Esophagus squamous epithelium (tissue), 5 donors: ENCODE measurements around the gene MAP3K5. TPM values are rescaled to one million over a fixed set of nuclear protein-coding genes. Genes with fewer than 3 reads are reported as not detected.
A peak's percentile ranks its signal among the peaks of the same experiment; 100 is the strongest.
"Not testable (repeated sequence)": the region's sequence is repeated elsewhere in the genome, so short reads cannot be mapped to it uniquely, and the experiment has no call there.

Experiments
- DNase-seq: peaks from one replicate; lab custom pipeline; 2025; lab: John Stamatoyannopoulos, UW
- H3K27ac ChIP-seq, 4 donors: fragments of 200-600 bp; sonication (generic); one replicate each; pipeline ENCODE4 v1.5.1; 2016 to 2019; ENCODE audit warnings: mild to moderate bottlenecking in 1 of 4
- H3K27me3 ChIP-seq, 4 donors: fragments of 200-600 bp; sonication (generic); 1 replicate in 3 of 4; 2 replicates in 1 of 4; pipeline versions ENCODE4 v1.5.1 to v1.6.0; 2017 to 2021; ENCODE audit warnings: antibody characterized with exemption in 1 of 4
- H3K36me3 ChIP-seq, 3 donors: fragments of 200-600 bp; sonication (generic); one replicate each; pipeline ENCODE4 v1.5.1; 2016 to 2019
- H3K4me1 ChIP-seq, 3 donors: fragments of 200-600 bp; sonication (generic); one replicate each; pipeline ENCODE4 v1.5.1; 2017 to 2019
- H3K4me3 ChIP-seq, 4 donors: fragments of 200-600 bp; sonication (generic); 1 replicate in 3 of 4; 2 replicates in 1 of 4; pipeline ENCODE4 v1.5.1; 2016 to 2019; ENCODE audit warnings: mild to moderate bottlenecking in 2 of 4, moderate library complexity in 1 of 4
- H3K9me3 ChIP-seq, 3 donors: fragments of 200-600 bp; sonication (generic); one replicate each; pipeline ENCODE4 v1.5.1; 2016 to 2019
- CTCF ChIP-seq, 6 experiments: fragments of 450-650 bp in 4 of 6; fragments of 200-600 bp in 2 of 6; sonication (generic) in 2 of 6; IDR thresholded peaks; one replicate each; pipeline ENCODE4 v1.5.1; 2016 to 2019; ENCODE audit warnings: antibody characterized with exemption in 6 of 6, mild to moderate bottlenecking in 4 of 6, moderate library complexity in 4 of 6
- POLR2A ChIP-seq, 4 donors: fragments of 450-650 bp; IDR thresholded peaks; one replicate each; pipeline ENCODE4 v1.6.1; 2017; ENCODE audit warnings: antibody characterized with exemption in 4 of 4, mild to moderate bottlenecking in 4 of 4, moderate library complexity in 3 of 4
- WGBS, 2 donors: methylation state at CpG; one replicate each; pipeline ENCODE4 v1.1.5; 2018; 5-methylcytosine and 5-hydroxymethylcytosine counted together
- intact Hi-C: fragments of 100-400 bp; cut with DNase I; formaldehyde crosslinking; loops from one replicate; pipeline ENCODE4 v1.15.0; 2022
- total RNA-seq, 4 donors: library from RNA; depleted of rRNA; stranded (reverse); fragments of >200 nt; gene quantifications; one replicate each; pipeline ENCODE4 v1.1.0, GENCODE V29; 2016
- donor health status: DM: yes; HTN: yes; CAD: no.

Gene MAP3K5
- total RNA-seq, 4 donors from 2014 or later: 9.2 to 22.9 (median 20.9) TPM

GRCh38 chr6:136823128-136823660, 30.9 kb upstream of the MAP3K5 start:
- 55 to 91% methylated on average over 7 to 11 of the region's 31 CpGs for WGBS, 2 donors
- no peak for DNase-seq
- no peaks in the 10 kb centered on the region for H3K9me3 ChIP-seq
- no peak for TF ChIP-seq POLR2A (IDR thresholded peaks at IDR 0.05)
- H3K4me3 ChIP-seq: peak overlapping the region; percentile 53 to 99 (median 76)
- intact Hi-C loops: no loop called here
- H3K27ac ChIP-seq: peak overlapping the region; percentile 86 to 98 (median 94)
- no peaks in the 10 kb centered on the region for H3K27me3 ChIP-seq
- peaks cover 0 to 29% (median 0%) of the 10 kb centered on the region in 3 donors for H3K36me3 ChIP-seq
- peaks cover 3 to 18% (median 3%) of the 10 kb centered on the region in 3 donors for H3K4me1 ChIP-seq

DNA sequence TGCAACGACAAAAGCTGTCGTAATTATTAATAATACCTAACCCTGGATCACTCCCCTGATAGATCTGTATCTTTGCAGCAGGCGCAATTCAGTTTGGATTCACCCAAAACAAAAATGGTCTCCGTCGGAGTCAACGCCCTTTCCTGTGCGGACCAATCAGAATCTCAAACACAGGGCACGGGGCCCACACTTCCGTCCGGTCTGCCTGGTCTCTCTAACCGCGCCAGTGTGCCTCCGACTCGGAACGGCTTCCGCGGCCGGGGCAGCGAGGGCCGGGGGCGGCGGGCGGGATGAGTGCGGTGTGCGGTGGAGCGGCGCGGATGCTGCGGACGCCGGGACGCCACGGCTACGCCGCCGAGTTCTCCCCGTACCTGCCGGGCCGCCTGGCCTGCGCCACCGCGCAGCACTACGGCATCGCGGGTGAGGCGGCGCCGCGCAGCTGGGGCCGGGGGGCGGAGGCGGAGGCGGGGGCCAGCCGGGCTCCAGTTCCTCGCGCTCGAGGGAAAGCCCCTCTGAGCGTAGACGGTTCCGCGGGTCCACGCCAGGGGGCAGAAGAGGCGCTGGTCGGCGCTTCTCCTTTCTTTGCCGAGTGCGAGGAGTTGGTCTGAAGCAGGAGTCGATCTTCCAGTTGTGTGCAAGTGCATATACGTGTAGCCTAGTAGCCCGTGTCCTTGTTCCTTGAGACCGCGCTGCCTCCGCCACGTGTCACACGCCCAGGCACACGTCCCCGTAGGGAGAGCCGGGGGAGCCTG, 30.3 kb upstream of the MAP3K5 start, which contains the start of gene PEX7:
TSS of gene PEX7 (plus strand) at position 217 of the 752 bp plus-strand sequence. CDS start at position 291, 74 bp downstream.
- DNase-seq: peak; percentile 60
- TF ChIP-seq POLR2A (IDR thresholded peaks at IDR 0.05) (peak in 2 of 4 donors; percentile 64 to 73), CTCF (IDR thresholded peaks at IDR 0.05) (peak in 4 of 6 experiments; percentile 59 to 70 (median 65))

GRCh38 chr6:136822046-136822375, 29.7 kb upstream of the MAP3K5 start:
- H3K4me3 ChIP-seq: peak overlapping the region; percentile 53 to 99 (median 76)
- no peaks in the 10 kb centered on the region for H3K27me3 ChIP-seq
- peak overlapping the region; percentile 86 to 98 (median 94) for H3K27ac ChIP-seq
- DNase-seq: no peak
- no peaks in the 10 kb centered on the region for H3K9me3 ChIP-seq
- peaks cover 0 to 20% (median 0%) of the 10 kb centered on the region in 3 donors for H3K36me3 ChIP-seq
- intact Hi-C loops: no loop called here
- TF ChIP-seq CTCF (IDR thresholded peaks at IDR 0.05): no peak
- TF ChIP-seq POLR2A (IDR thresholded peaks at IDR 0.05): no peak
- WGBS, 2 donors: 0 to 1% methylated on average over 10 to 11 of the region's 11 CpGs
- H3K4me1 ChIP-seq: peaks cover 3 to 18% (median 3%) of the 10 kb centered on the region in 3 donors

More for the DNA sequence above, 30.3 kb upstream of the MAP3K5 start, which contains the start of gene PEX7:
- 0 to 2% methylated on average over 2 to 10 of the region's 78 CpGs for WGBS, 2 donors
- H3K4me3 ChIP-seq: peak within 1 kb of the TSS; percentile 53 to 99 (median 76)
- peaks cover 0 to 26% (median 0%) of the 10 kb centered on the region in 3 donors for H3K36me3 ChIP-seq
- intact Hi-C loops: no loop called here
- peaks cover 3 to 18% (median 3%) of the 10 kb centered on the region in 3 donors for H3K4me1 ChIP-seq
- H3K27ac ChIP-seq: peak within 1 kb of the TSS; percentile 86 to 98 (median 94)
- H3K27me3 ChIP-seq: no peaks in the 10 kb centered on the region
- H3K9me3 ChIP-seq: no peaks in the 10 kb centered on the region

- no peak overlapping the region for H3K27ac ChIP-seq
These were observed 28.3 kb upstream of the MAP3K5 start for GRCh38 chr6:136820561-136820960.

GRCh38 chr6:136816656-136817055, 24.4 kb upstream of the MAP3K5 start:
- peaks cover 0 to 2% (median 0%) of the 10 kb centered on the region in 3 donors for H3K4me1 ChIP-seq
- H3K9me3 ChIP-seq: no peaks in the 10 kb centered on the region
- H3K4me3 ChIP-seq: no peak overlapping the region
- intact Hi-C loops: no loop called here
- DNase-seq: no peak
- peaks cover 0 to 3% (median 0%) of the 10 kb centered on the region in 4 donors for H3K27me3 ChIP-seq
- 88 to 95% methylated on average over 1 to 2 of the region's 2 CpGs for WGBS, 2 donors
- H3K36me3 ChIP-seq: no peaks in the 10 kb centered on the region
- TF ChIP-seq POLR2A (IDR thresholded peaks at IDR 0.05) (no peak), CTCF (IDR thresholded peaks at IDR 0.05) (no peak)
- H3K27ac ChIP-seq: no peak overlapping the region

More at GRCh38 chr6:136820561-136820960, 28.3 kb upstream of the MAP3K5 start:
- no peak overlapping the region for H3K4me3 ChIP-seq
- peaks cover 0 to 6% (median 0%) of the 10 kb centered on the region in 3 donors for H3K36me3 ChIP-seq
- H3K4me1 ChIP-seq: peaks cover 3 to 18% (median 3%) of the 10 kb centered on the region in 3 donors
- TF ChIP-seq CTCF (IDR thresholded peaks at IDR 0.05): no peak
- TF ChIP-seq POLR2A (IDR thresholded peaks at IDR 0.05): no peak
- peaks cover 0 to 3% (median 0%) of the 10 kb centered on the region in 4 donors for H3K27me3 ChIP-seq
- H3K9me3 ChIP-seq: no peaks in the 10 kb centered on the region
- WGBS, 2 donors: 63 to 72% methylated on average over 2 of the region's 2 CpGs
- intact Hi-C loops: no loop called here
- no peak for DNase-seq

- 67 to 73% methylated on average over 1 of the region's 1 CpG for WGBS, 2 donors
- H3K36me3 ChIP-seq, H3K4me1 ChIP-seq, H3K9me3 ChIP-seq, DNase-seq, H3K27me3 ChIP-seq, intact Hi-C loops, H3K27ac ChIP-seq, H3K4me3 ChIP-seq: not testable (repeated sequence)
These were observed 23.3 kb upstream of the MAP3K5 start for GRCh38 chr6:136815608-136816007.
